GM12873 (cell line): ENCODE data around the gene TAS2R16.

Experiments used
- CTCF ChIP-seq: IDR thresholded peaks from 2 replicates; pipeline ENCODE4 v1.5.1; 2012; ENCODE audit warnings: low read depth, mild to moderate bottlenecking, moderate library complexity, low read length, control low read depth; ENCODE audit not compliant: insufficient read depth; ENCODE audit errors: missing control alignments

The TAS2R16 gene

GRCh38 chr7:122995600-122995999 is at the start of gene TAS2R16:
TAS2R16 (minus strand) TSS chr7:122995700; CDS start chr7:122995634, 66 bp downstream.
- no peak for TF ChIP-seq CTCF

- TF ChIP-seq CTCF, result no peak
Observed at GRCh38 chr7:123043642-123044041, 48.1 kb upstream of the TAS2R16 start.

GRCh38 chr7:123041101-123041500 is 45.6 kb upstream of the TAS2R16 start:
- no peak for TF ChIP-seq CTCF

GRCh38 chr7:123039269-123039668 is 43.8 kb upstream of the TAS2R16 start:
- TF ChIP-seq CTCF, result no peak

- TF ChIP-seq CTCF, result no peak
Observed at GRCh38 chr7:123034106-123034505, 38.6 kb upstream of the TAS2R16 start.

- TF ChIP-seq CTCF, result no peak
Observed at GRCh38 chr7:123030631-123031030, 35.1 kb upstream of the TAS2R16 start.

- no peak for TF ChIP-seq CTCF
Observed at GRCh38 chr7:123028339-123028738, 32.8 kb upstream of the TAS2R16 start.
